ENCODE measurements around the gene NUMB. TPM values are rescaled to one million over a fixed set of nuclear protein-coding genes. Genes with fewer than 3 reads are reported as not detected.

Gene NUMB
- total and polyA plus RNA-seq, 4 donors: 21.2 to 45.8 (median 26.1) TPM

DNA sequence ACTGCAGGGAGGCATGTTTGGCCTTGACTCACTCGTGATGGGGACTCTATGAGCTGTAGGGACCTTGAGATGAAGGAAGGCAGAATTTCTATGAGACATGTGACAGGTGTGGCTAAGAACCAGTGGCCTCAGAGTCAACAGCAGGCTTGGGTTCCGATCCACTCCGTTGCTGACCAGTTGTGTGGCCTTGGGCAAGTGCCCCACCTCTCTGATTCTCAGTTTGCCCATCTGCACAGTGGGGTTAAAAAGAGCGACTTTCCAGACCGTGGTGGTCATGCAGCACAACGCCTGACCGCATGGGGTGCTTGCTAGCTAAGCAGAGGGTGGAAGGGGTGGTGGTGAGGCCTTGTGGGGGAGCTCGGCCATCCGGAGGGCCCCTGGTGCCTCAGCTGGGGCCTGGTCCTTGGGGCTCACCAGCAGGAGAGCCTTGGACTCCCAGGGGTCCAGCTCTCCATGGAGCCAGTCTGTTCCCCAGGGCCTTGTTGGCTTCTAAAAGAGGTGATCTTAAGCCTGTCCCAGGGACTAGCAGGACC is 202.6 kb downstream of the NUMB start:
- Histone ChIP-seq H3K36me3 (ENCODE audit: control insufficient read depth in 4 of 4, insufficient read depth in 3 of 4, low read depth in 1 of 4, low read length in 3 of 4) (no peaks in the 10 kb centered on the region), H3K9me3 (ENCODE audit: control insufficient read depth in 4 of 4, low read length in 3 of 4) (no peaks in the 10 kb centered on the region), H3K27me3 (ENCODE audit: control insufficient read depth in 4 of 4, insufficient read depth in 4 of 4, low read length in 3 of 4) (no peaks in the 10 kb centered on the region), H3K27ac (ENCODE audit: low read depth in 1 of 2, low read length in 2 of 2) (no peak overlapping the region), H3K9ac (ENCODE audit: low read depth in 1 of 2, low read length in 2 of 2) (no peak overlapping the region), H3K4me3 (ENCODE audit: low read depth in 1 of 3, low read length in 3 of 3) (no peak overlapping the region), H3K4me1 (ENCODE audit: control insufficient read depth in 4 of 4, insufficient read depth in 4 of 4, low read length in 3 of 4) (no peaks in the 10 kb centered on the region)
- 91% methylated on average over 9 of the region's 9 CpGs for WGBS
- TF ChIP-seq SP1 (IDR thresholded peaks at IDR 0.05) (no peak), EGR1 (IDR thresholded peaks at IDR 0.05; ENCODE audit: low read depth in 2 of 2) (no peak), MAX (IDR thresholded peaks at IDR 0.05) (no peak), FOXA1 (IDR thresholded peaks at IDR 0.05) (no peak), JUND (IDR thresholded peaks at IDR 0.05) (no peak), NR2F2 (IDR thresholded peaks at IDR 0.05) (no peak), ZBTB33 (IDR thresholded peaks at IDR 0.05) (no peak), YY1 (IDR thresholded peaks at IDR 0.05) (no peak), GABPA (IDR thresholded peaks at IDR 0.05 in 1 of 2, conservative IDR thresholded peaks at IDR 0.05 in 1 of 2) (no peak), FOXA2 (IDR thresholded peaks at IDR 0.05) (no peak)
- TF ChIP-seq, protein P1, sequence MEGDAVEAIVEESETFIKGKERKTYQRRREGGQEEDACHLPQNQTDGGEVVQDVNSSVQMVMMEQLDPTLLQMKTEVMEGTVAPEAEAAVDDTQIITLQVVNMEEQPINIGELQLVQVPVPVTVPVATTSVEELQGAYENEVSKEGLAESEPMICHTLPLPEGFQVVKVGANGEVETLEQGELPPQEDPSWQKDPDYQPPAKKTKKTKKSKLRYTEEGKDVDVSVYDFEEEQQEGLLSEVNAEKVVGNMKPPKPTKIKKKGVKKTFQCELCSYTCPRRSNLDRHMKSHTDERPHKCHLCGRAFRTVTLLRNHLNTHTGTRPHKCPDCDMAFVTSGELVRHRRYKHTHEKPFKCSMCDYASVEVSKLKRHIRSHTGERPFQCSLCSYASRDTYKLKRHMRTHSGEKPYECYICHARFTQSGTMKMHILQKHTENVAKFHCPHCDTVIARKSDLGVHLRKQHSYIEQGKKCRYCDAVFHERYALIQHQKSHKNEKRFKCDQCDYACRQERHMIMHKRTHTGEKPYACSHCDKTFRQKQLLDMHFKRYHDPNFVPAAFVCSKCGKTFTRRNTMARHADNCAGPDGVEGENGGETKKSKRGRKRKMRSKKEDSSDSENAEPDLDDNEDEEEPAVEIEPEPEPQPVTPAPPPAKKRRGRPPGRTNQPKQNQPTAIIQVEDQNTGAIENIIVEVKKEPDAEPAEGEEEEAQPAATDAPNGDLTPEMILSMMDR (IDR thresholded peaks at IDR 0.05; ENCODE audit: low read depth, low read length, missing input control): no peak
- TF ChIP-seq, protein P2, sequence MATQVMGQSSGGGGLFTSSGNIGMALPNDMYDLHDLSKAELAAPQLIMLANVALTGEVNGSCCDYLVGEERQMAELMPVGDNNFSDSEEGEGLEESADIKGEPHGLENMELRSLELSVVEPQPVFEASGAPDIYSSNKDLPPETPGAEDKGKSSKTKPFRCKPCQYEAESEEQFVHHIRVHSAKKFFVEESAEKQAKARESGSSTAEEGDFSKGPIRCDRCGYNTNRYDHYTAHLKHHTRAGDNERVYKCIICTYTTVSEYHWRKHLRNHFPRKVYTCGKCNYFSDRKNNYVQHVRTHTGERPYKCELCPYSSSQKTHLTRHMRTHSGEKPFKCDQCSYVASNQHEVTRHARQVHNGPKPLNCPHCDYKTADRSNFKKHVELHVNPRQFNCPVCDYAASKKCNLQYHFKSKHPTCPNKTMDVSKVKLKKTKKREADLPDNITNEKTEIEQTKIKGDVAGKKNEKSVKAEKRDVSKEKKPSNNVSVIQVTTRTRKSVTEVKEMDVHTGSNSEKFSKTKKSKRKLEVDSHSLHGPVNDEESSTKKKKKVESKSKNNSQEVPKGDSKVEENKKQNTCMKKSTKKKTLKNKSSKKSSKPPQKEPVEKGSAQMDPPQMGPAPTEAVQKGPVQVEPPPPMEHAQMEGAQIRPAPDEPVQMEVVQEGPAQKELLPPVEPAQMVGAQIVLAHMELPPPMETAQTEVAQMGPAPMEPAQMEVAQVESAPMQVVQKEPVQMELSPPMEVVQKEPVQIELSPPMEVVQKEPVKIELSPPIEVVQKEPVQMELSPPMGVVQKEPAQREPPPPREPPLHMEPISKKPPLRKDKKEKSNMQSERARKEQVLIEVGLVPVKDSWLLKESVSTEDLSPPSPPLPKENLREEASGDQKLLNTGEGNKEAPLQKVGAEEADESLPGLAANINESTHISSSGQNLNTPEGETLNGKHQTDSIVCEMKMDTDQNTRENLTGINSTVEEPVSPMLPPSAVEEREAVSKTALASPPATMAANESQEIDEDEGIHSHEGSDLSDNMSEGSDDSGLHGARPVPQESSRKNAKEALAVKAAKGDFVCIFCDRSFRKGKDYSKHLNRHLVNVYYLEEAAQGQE (IDR thresholded peaks at IDR 0.05): no peak
- no peak for DNase-seq (ENCODE audit: low spot score)

DNA sequence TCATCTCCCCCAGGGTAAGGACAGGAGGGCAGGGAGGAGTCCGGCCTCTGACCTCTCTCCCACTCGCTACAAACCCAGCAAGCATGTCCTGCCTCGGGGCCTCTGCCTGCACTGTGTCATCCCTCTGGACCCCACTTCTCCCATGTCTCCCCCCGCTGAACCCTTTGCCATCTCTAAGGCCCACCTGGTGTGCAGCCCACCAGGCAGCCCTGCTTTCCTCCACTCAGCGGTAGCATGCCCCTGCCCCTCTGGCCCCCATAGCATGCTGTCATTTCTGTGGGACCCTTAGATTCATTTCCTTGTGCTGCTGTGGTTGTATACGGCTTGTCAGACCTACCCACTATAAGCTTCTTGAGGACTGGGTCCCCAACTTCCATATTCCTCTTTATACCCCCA is 203.3 kb downstream of the NUMB start:
- TF ChIP-seq YY1 (IDR thresholded peaks at IDR 0.05): no peak
- TF ChIP-seq, protein P2 (IDR thresholded peaks at IDR 0.05): no peak
- TF ChIP-seq RAD21 (IDR thresholded peaks at IDR 0.05): no peak
- DNase-seq (ENCODE audit: low spot score): no peak
- Histone ChIP-seq H3K27ac (ENCODE audit: low read depth in 1 of 2, low read length in 2 of 2) (no peak overlapping the region), H3K9ac (ENCODE audit: low read depth in 1 of 2, low read length in 2 of 2) (no peak overlapping the region), H3K36me3 (ENCODE audit: control insufficient read depth in 4 of 4, insufficient read depth in 3 of 4, low read depth in 1 of 4, low read length in 3 of 4) (no peaks in the 10 kb centered on the region), H3K27me3 (ENCODE audit: control insufficient read depth in 4 of 4, insufficient read depth in 4 of 4, low read length in 3 of 4) (no peaks in the 10 kb centered on the region), H3K9me3 (ENCODE audit: control insufficient read depth in 4 of 4, low read length in 3 of 4) (no peaks in the 10 kb centered on the region), H3K4me1 (ENCODE audit: control insufficient read depth in 4 of 4, insufficient read depth in 4 of 4, low read length in 3 of 4) (no peaks in the 10 kb centered on the region), H3K4me3 (ENCODE audit: low read depth in 1 of 3, low read length in 3 of 3) (no peak overlapping the region)
- 95% methylated on average over 6 of the region's 6 CpGs for WGBS
